DOHH2 (cell line): ENCODE measurements around the gene HMGB1.

Experiments
- EZH2phosphoT487 ChIP-seq: fragments of 200-600 bp; sonication (generic); IDR thresholded peaks from 2 replicates; pipeline ENCODE4 v1.6.1; 2017; ENCODE audit warnings: borderline replicate concordance, mild to moderate bottlenecking, antibody characterized with exemption, low read length, moderate library complexity, mixed read lengths
- TF ChIP-seq, protein P1 (sequence below): fragments of 200-600 bp; sonication (generic); IDR thresholded peaks from one replicate; pipeline ENCODE4 v1.5.1; 2014; ENCODE audit warnings: antibody characterized with exemption, mild to moderate bottlenecking, low read depth, low read length; ENCODE audit not compliant: poor library complexity, severe bottlenecking

DNA sequence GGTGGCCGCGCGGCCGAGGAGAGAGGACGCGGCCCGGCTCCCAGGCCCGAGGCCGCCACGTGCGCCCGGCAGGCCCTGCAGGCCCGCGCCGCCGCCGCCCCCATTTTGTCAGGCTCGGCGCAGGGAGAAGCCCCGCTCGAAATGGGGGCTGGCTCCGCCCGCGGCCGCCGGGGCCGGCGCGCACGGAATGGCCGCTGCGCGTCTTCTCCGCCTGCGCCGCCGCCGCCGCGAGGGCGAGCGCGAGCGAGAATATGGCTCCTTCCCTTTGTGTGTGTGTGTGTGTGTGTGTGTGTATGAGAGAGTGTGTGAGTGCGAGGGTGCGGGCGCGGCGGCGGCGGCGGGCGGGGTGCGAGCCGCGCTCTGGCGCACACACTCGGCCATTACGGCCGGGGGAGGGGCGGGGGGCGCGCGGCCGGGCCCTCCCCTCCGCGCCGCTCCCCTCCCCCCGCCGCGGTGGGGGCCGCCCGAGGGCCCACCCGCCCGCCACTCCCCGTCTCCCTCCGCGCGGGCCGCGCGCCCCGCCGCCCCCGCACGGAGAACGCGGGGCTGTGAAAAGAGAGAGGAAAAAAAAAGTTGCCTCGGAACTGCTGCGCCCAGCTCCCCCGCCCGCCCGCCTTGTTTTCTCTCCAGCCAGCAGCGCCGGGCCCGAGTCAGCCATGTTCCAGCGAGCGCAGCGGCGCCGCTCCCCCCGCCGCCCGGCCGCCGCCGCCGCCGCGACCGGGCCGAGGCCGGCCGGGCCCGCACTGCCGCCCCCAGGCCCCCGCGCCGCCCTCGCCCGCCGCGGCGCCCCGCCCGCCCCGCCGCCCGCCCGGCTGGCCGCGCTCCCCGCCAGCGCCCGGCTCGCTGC is 1.0 kb downstream of the HMGB1 start:
- TF ChIP-seq, protein P1, sequence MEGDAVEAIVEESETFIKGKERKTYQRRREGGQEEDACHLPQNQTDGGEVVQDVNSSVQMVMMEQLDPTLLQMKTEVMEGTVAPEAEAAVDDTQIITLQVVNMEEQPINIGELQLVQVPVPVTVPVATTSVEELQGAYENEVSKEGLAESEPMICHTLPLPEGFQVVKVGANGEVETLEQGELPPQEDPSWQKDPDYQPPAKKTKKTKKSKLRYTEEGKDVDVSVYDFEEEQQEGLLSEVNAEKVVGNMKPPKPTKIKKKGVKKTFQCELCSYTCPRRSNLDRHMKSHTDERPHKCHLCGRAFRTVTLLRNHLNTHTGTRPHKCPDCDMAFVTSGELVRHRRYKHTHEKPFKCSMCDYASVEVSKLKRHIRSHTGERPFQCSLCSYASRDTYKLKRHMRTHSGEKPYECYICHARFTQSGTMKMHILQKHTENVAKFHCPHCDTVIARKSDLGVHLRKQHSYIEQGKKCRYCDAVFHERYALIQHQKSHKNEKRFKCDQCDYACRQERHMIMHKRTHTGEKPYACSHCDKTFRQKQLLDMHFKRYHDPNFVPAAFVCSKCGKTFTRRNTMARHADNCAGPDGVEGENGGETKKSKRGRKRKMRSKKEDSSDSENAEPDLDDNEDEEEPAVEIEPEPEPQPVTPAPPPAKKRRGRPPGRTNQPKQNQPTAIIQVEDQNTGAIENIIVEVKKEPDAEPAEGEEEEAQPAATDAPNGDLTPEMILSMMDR: no peak
- TF ChIP-seq EZH2phosphoT487: no peak
